ENCODE measurements around the gene DLGAP4.

The DLGAP4 gene

GRCh38 chr20:36310215-36310981 is 4.3 kb downstream of the DLGAP4 start:
- H3K9ac ChIP-seq (ENCODE audit: low read length) = no peak overlapping the region
- no peak overlapping the region for H3K4me3 ChIP-seq (ENCODE audit: insufficient read depth, low read length, poor library complexity, severe bottlenecking)
- H3K79me2 ChIP-seq (ENCODE audit: insufficient read depth, low read length) = no peaks in the 10 kb centered on the region
- H3K4me2 ChIP-seq (ENCODE audit: low read depth, low read length, poor library complexity, severe bottlenecking) = no peak overlapping the region
- no peaks in the 10 kb centered on the region for H3K27me3 ChIP-seq (ENCODE audit: low read length)
- no peaks in the 10 kb centered on the region for H3F3A ChIP-seq (ENCODE audit: insufficient read depth)
- H4K20me1 ChIP-seq (ENCODE audit: low read depth, low read length) = no peaks in the 10 kb centered on the region
- no peak overlapping the region for H2AFZ ChIP-seq (ENCODE audit: low read depth, low read length, severe bottlenecking)
- TF ChIP-seq EZH2phosphoT487 (conservative IDR thresholded peaks at IDR 0.05; ENCODE audit: low read length) = no peak
- TF ChIP-seq, protein P1, sequence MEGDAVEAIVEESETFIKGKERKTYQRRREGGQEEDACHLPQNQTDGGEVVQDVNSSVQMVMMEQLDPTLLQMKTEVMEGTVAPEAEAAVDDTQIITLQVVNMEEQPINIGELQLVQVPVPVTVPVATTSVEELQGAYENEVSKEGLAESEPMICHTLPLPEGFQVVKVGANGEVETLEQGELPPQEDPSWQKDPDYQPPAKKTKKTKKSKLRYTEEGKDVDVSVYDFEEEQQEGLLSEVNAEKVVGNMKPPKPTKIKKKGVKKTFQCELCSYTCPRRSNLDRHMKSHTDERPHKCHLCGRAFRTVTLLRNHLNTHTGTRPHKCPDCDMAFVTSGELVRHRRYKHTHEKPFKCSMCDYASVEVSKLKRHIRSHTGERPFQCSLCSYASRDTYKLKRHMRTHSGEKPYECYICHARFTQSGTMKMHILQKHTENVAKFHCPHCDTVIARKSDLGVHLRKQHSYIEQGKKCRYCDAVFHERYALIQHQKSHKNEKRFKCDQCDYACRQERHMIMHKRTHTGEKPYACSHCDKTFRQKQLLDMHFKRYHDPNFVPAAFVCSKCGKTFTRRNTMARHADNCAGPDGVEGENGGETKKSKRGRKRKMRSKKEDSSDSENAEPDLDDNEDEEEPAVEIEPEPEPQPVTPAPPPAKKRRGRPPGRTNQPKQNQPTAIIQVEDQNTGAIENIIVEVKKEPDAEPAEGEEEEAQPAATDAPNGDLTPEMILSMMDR (IDR thresholded peaks at IDR 0.05; ENCODE audit: insufficient read depth, low read length, poor library complexity, severe bottlenecking) = no peak
- H3K9me2 ChIP-seq (replicated peaks; ENCODE audit: insufficient read depth, low read length) = no peaks in the 10 kb centered on the region
- no peak overlapping the region for H3K27ac ChIP-seq (ENCODE audit: low read depth, low read length)
- H3K36me3 ChIP-seq (ENCODE audit: low read length) = no peaks in the 10 kb centered on the region
- no peaks in the 10 kb centered on the region for H3K9me3 ChIP-seq (ENCODE audit: insufficient read depth, low read length)

- H4K20me1 ChIP-seq (ENCODE audit: low read depth, low read length) = no peaks in the 10 kb centered on the region
- no peak overlapping the region for H2AFZ ChIP-seq (ENCODE audit: low read depth, low read length, severe bottlenecking)
- H3K9me2 ChIP-seq (replicated peaks; ENCODE audit: insufficient read depth, low read length) = no peaks in the 10 kb centered on the region
- no peaks in the 10 kb centered on the region for H3F3A ChIP-seq (ENCODE audit: insufficient read depth)
- no peaks in the 10 kb centered on the region for H3K36me3 ChIP-seq (ENCODE audit: low read length)
- no peak overlapping the region for H3K4me3 ChIP-seq (ENCODE audit: insufficient read depth, low read length, poor library complexity, severe bottlenecking)
- H3K9me3 ChIP-seq (ENCODE audit: insufficient read depth, low read length) = no peaks in the 10 kb centered on the region
- no peaks in the 10 kb centered on the region for H3K79me2 ChIP-seq (ENCODE audit: insufficient read depth, low read length)
- no peak overlapping the region for H3K27ac ChIP-seq (ENCODE audit: low read depth, low read length)
- H3K4me2 ChIP-seq (ENCODE audit: low read depth, low read length, poor library complexity, severe bottlenecking) = no peak overlapping the region
- no peaks in the 10 kb centered on the region for H3K27me3 ChIP-seq (ENCODE audit: low read length)
- TF ChIP-seq EZH2phosphoT487 (conservative IDR thresholded peaks at IDR 0.05; ENCODE audit: low read length) = no peak
- TF ChIP-seq, protein P1 (IDR thresholded peaks at IDR 0.05; ENCODE audit: insufficient read depth, low read length, poor library complexity, severe bottlenecking) = no peak
- no peak overlapping the region for H3K9ac ChIP-seq (ENCODE audit: low read length)
These were observed 5.2 kb downstream of the DLGAP4 start for GRCh38 chr20:36311141-36311853.

DNA sequence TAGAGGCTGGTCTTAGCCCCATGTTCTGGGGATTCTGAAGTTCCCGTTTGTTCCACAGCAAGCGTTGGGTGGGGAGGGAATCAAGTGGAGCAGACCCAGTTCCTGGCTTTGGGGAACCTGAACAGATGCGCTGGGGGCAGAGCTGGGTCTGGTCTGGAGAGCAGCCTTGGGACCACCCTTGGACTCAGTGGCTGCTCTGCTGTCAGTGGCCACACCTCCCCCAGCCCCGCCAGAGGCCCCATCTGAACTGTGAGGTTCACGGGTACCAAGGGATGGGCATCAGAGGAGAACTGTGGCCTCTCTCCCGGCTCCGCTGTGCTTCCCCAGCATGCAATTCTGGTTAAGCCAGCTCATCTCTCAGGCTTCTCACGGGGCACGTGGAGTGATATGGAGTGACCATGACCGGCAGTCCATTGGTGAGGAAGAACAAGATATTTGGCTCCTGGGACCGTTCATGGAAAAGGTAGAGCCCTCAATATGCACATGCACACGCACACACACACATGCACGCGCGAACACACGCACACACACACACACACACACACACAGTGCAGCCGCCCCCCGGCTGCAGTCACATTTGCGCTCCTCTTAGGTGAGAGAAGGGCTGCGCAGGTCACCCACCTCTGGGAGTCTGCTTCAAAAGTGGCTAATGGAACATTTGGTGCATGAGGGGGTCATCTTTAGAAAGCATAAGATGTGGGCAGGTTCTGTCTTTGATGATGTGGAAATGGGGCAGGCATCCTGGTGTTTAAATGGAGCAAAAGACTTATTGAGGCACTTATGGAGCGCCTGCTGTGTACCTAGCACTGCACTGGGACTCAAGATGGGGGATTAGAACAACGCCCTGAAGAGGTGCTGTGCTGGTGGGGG is 6.0 kb downstream of the DLGAP4 start:
- TF ChIP-seq, protein P1 (IDR thresholded peaks at IDR 0.05; ENCODE audit: insufficient read depth, low read length, poor library complexity, severe bottlenecking) = no peak
- TF ChIP-seq EZH2phosphoT487 (conservative IDR thresholded peaks at IDR 0.05; ENCODE audit: low read length) = no peak
- Histone ChIP-seq H3K4me3 (ENCODE audit: insufficient read depth, low read length, poor library complexity, severe bottlenecking) (no peak overlapping the region), H3K79me2 (ENCODE audit: insufficient read depth, low read length) (no peaks in the 10 kb centered on the region), H3K9ac (ENCODE audit: low read length) (no peak overlapping the region), H3K9me3 (ENCODE audit: insufficient read depth, low read length) (no peaks in the 10 kb centered on the region), H3F3A (ENCODE audit: insufficient read depth) (no peaks in the 10 kb centered on the region), H4K20me1 (ENCODE audit: low read depth, low read length) (no peaks in the 10 kb centered on the region), H3K9me2 (replicated peaks; ENCODE audit: insufficient read depth, low read length) (no peaks in the 10 kb centered on the region), H3K27ac (ENCODE audit: low read depth, low read length) (no peak overlapping the region), H3K36me3 (ENCODE audit: low read length) (no peaks in the 10 kb centered on the region), H3K27me3 (ENCODE audit: low read length) (no peaks in the 10 kb centered on the region), H2AFZ (ENCODE audit: low read depth, low read length, severe bottlenecking) (no peak overlapping the region), H3K4me2 (ENCODE audit: low read depth, low read length, poor library complexity, severe bottlenecking) (no peak overlapping the region)
